K562 (cell line): Measurements from ENCODE around the gene FKBP9. TPM values are rescaled to one million over a fixed set of nuclear protein-coding genes. Genes with fewer than 3 reads are reported as not detected.

Source experiments
- BDP1 ChIP-seq: IDR thresholded peaks from 3 replicates; pipeline ENCODE4 v1.6.1; 2011; ENCODE audit not compliant: insufficient read length, insufficient read depth
- BRD9 ChIP-seq: fragments of 450-650 bp; IDR thresholded peaks from 2 replicates; pipeline ENCODE4 v1.6.1; 2018; ENCODE audit warnings: low read depth; ENCODE audit not compliant: partially characterized antibody
- ETS2 ChIP-seq: IDR thresholded peaks from 2 replicates; pipeline ENCODE4 v1.6.1; 2016; ENCODE audit warnings: borderline replicate concordance, missing genetic modification characterization, mild to moderate bottlenecking, moderate library complexity, missing compliant biosample characterization; ENCODE audit not compliant: poor library complexity, severe bottlenecking
- GTF2F1 ChIP-seq: IDR thresholded peaks from 2 replicates; pipeline ENCODE4 v1.6.1; 2011; ENCODE audit warnings: low read depth, low read length, improper control_type of control experiment
- HDAC3 ChIP-seq: fragments of 450-650 bp; IDR thresholded peaks from 2 replicates; pipeline ENCODE4 v1.6.1; 2018; ENCODE audit warnings: borderline replicate concordance, mild to moderate bottlenecking, moderate library complexity; ENCODE audit not compliant: partially characterized antibody
- KAT7 ChIP-seq: sonication (generic); formaldehyde crosslinking; IDR thresholded peaks from 2 replicates; pipeline ENCODE4 v1.8.0; 2022; ENCODE audit warnings: missing genetic modification reagents, mild to moderate bottlenecking, borderline replicate concordance
- MEIS2 ChIP-seq: fragments of 450-650 bp; IDR thresholded peaks from 2 replicates; pipeline ENCODE4 v1.6.1; 2014; ENCODE audit warnings: mild to moderate bottlenecking; ENCODE audit not compliant: partially characterized antibody
- NR1H2 ChIP-seq: sonication (generic); formaldehyde crosslinking; IDR thresholded peaks from 2 replicates; pipeline ENCODE4 v1.4.0; 2020; ENCODE audit warnings: mild to moderate bottlenecking, missing genetic modification reagents
- POLR2AphosphoS2 ChIP-seq: IDR thresholded peaks from 2 replicates; pipeline ENCODE4 v1.6.1; 2012; ENCODE audit warnings: low read length, improper control_type of control experiment
- POLR2AphosphoS5 ChIP-seq: IDR thresholded peaks from 2 replicates; pipeline ENCODE4 v1.6.1; 2011; ENCODE audit warnings: mild to moderate bottlenecking, low read depth, low read length, moderate library complexity; ENCODE audit not compliant: control insufficient read depth, insufficient read depth
- TRIM24 ChIP-seq, 2 experiments: fragments of 450-650 bp; IDR thresholded peaks; 2 replicates each; pipeline ENCODE4 v1.6.1; 2016
- U2AF2 ChIP-seq: fragments of 200-400 bp; formaldehyde crosslinking; optimal IDR thresholded peaks from 2 replicates; pipeline ENCODE3; 2017; ENCODE audit warnings: low read depth, mild to moderate bottlenecking, low read length
- ZKSCAN8 ChIP-seq: fragments of 200-800 bp; sonication (Bioruptor generic); IDR thresholded peaks from 2 replicates; pipeline ENCODE4 v1.6.1; 2016; ENCODE audit warnings: missing genetic modification characterization, missing compliant biosample characterization
- ZNF143 ChIP-seq: sonication (generic); formaldehyde crosslinking; IDR thresholded peaks from 2 replicates; pipeline ENCODE4 v1.9.0; 2022; ENCODE audit warnings: mild to moderate bottlenecking, missing genetic modification reagents
- polyA plus RNA-seq, 8 experiments: library from polyadenylated mRNA; depleted of rRNA in 4 of 8; stranded (reverse) in 5 of 8; unstranded in 3 of 8; fragments of >200 nt; fragmentation: Nextera tagmentation in 2 of 8; fragmentation: Illumina TruSeq in 1 of 8; extraction: Ambion mirVana in 2 of 8; extraction: Trizol in 1 of 8; gene quantifications; 2 replicates each; pipeline versions ENCODE4 v1.2.1 to v1.2.3, GENCODE V29; 2011 to 2014; ENCODE audit warnings: inconsistent platforms in 1 of 8, missing spikeins in 1 of 8
- total RNA-seq, 7 experiments: library from RNA; depleted of rRNA in 6 of 7; stranded (reverse); fragments of >200 nt in 6 of 7; fragmentation: Illumina TruSeq in 2 of 7; extraction: Trizol in 2 of 7; gene quantifications; 2 replicates each; pipeline versions ENCODE4 v1.2.1 to v1.2.3, GENCODE V29; 2011 to 2021; ENCODE audit warnings: low replicate concordance in 1 of 7
- TF ChIP-seq, protein P1 (sequence below): fragments of 450-650 bp; IDR thresholded peaks from 2 replicates; pipeline ENCODE4 v1.6.1; 2016; ENCODE audit warnings: low read depth
- TF ChIP-seq, protein P2 (sequence below): sonication (generic); formaldehyde crosslinking; IDR thresholded peaks from 2 replicates; pipeline ENCODE4 v1.8.1; 2023; ENCODE audit warnings: mild to moderate bottlenecking, missing genetic modification reagents

Gene FKBP9
- total and polyA plus RNA-seq, 9 of the 15 experiments (the other 6 are each of a cell fraction or from before 2014, with no cell fraction given): 5.9 to 23.7 (median 15.8) TPM

DNA sequence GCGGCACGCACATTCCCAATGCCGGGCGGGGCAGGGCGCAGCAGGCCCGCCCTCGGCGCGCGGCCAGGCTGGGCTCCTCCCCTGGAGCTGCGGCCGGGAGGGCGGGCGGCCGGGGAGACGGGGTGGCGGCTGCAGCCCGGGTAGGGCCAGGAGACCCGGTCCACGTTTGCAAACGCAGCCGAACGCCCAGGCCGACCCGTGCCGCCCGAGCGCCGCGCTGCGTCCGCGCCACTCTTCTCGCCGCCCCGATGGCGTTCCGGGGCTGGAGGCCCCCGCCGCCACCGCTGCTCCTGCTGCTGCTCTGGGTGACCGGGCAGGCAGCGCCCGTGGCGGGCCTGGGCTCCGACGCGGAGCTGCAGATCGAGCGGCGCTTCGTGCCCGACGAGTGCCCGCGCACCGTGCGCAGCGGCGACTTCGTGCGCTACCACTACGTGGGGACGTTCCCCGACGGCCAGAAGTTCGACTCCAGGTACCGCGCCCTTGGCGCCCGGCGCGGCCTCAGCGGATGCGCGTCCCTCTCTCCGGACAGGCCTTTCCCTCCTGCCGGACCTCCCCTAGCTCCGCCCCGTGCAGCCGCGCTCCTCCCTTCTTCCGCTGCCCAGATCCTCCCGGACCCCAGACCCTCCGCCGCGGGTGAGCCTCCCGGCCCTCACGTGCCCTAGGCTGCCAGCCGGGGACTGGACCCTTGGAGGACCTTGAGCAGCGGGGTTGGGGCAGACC is at the start of gene FKBP9 (continued):
- TF ChIP-seq, protein P1, sequence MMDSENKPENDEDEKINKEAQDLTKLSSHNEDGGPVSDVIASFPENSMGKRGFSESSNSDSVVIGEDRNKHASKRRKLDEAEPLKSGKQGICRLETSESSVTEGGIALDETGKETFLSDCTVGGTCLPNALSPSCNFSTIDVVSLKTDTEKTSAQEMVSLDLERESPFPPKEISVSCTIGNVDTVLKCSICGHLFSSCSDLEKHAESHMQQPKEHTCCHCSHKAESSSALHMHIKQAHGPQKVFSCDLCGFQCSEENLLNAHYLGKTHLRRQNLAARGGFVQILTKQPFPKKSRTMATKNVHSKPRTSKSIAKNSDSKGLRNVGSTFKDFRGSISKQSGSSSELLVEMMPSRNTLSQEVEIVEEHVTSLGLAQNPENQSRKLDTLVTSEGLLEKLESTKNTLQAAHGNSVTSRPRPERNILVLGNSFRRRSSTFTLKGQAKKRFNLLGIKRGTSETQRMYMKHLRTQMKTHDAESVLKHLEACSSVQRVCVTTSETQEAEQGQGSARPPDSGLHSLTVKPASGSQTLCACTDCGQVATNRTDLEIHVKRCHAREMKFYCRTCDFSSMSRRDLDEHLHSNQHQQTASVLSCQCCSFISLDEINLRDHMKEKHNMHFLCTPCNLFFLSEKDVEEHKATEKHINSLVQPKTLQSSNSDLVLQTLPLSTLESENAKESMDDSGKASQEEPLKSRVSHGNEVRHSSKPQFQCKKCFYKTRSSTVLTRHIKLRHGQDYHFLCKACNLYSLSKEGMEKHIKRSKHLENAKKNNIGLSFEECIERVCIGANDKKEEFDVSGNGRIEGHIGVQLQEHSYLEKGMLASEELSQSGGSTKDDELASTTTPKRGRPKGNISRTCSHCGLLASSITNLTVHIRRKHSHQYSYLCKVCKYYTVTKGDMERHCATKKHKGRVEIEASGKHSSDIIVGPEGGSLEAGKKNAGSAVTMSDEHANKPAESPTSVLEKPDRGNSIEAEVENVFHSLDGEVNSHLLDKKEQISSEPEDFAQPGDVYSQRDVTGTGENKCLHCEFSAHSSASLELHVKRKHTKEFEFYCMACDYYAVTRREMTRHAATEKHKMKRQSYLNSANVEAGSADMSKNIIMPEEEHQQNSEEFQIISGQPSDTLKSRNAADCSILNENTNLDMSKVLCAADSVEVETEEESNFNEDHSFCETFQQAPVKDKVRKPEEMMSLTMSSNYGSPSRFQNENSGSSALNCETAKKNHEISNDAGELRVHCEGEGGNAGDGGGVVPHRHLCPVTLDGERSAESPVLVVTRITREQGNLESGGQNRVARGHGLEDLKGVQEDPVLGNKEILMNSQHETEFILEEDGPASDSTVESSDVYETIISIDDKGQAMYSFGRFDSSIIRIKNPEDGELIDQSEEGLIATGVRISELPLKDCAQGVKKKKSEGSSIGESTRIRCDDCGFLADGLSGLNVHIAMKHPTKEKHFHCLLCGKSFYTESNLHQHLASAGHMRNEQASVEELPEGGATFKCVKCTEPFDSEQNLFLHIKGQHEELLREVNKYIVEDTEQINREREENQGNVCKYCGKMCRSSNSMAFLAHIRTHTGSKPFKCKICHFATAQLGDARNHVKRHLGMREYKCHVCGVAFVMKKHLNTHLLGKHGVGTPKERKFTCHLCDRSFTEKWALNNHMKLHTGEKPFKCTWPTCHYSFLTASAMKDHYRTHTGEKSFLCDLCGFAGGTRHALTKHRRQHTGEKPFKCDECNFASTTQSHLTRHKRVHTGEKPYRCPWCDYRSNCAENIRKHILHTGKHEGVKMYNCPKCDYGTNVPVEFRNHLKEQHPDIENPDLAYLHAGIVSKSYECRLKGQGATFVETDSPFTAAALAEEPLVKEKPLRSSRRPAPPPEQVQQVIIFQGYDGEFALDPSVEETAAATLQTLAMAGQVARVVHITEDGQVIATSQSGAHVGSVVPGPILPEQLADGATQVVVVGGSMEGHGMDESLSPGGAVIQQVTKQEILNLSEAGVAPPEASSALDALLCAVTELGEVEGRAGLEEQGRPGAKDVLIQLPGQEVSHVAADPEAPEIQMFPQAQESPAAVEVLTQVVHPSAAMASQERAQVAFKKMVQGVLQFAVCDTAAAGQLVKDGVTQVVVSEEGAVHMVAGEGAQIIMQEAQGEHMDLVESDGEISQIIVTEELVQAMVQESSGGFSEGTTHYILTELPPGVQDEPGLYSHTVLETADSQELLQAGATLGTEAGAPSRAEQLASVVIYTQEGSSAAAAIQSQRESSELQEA: no peak
- TF ChIP-seq BDP1 (no peak), POLR2AphosphoS5 (peak; percentile 31; the same call in 1 of the 2 replicates), BRD9 (no peak), GTF2F1 (no peak), ETS2 (no peak), TRIM24 (IDR thresholded peaks at IDR 0.05) (no peak), HDAC3 (no peak), POLR2AphosphoS2 (no peak), U2AF2 (no peak), NR1H2 (CRISPR knock-in tag) (no peak), KAT7 (CRISPR knock-in tag) (0 out of 2 replicates have a peak, but pooled peaks have one; percentile 91), ZKSCAN8 (CRISPR knock-in tag) (no peak), ZNF143 (no peak), MEIS2 (no peak)
- TF ChIP-seq, protein P2, sequence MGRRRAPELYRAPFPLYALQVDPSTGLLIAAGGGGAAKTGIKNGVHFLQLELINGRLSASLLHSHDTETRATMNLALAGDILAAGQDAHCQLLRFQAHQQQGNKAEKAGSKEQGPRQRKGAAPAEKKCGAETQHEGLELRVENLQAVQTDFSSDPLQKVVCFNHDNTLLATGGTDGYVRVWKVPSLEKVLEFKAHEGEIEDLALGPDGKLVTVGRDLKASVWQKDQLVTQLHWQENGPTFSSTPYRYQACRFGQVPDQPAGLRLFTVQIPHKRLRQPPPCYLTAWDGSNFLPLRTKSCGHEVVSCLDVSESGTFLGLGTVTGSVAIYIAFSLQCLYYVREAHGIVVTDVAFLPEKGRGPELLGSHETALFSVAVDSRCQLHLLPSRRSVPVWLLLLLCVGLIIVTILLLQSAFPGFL (CRISPR knock-in tag): no peak
